Measurements from ENCODE around the gene NAPG.

The NAPG gene

DNA sequence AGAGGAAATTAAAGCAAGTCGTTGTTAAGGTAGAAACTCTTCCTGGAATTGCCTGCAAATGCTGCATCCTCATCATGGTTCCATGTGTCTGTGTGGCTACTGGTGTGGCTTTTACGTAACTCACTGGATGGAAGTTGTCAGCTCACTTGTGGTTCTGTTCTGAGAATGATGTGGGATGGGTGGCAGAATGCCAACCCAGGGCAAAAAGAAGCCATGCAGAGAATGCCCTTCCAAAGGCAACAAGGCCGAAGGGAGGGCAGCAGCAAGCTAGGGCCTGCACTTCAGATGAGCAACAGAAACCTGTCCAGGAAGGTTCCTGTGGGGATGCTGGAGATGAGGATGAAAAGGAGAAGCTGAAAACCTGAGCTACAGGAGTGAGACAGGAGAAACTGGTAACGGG lies 10.4 kb upstream of the NAPG start:
- no peak overlapping the region for H3K27ac Mint-ChIP-seq
- no peak overlapping the region for H3K4me3 Mint-ChIP-seq
- TF ChIP-seq, protein P1, sequence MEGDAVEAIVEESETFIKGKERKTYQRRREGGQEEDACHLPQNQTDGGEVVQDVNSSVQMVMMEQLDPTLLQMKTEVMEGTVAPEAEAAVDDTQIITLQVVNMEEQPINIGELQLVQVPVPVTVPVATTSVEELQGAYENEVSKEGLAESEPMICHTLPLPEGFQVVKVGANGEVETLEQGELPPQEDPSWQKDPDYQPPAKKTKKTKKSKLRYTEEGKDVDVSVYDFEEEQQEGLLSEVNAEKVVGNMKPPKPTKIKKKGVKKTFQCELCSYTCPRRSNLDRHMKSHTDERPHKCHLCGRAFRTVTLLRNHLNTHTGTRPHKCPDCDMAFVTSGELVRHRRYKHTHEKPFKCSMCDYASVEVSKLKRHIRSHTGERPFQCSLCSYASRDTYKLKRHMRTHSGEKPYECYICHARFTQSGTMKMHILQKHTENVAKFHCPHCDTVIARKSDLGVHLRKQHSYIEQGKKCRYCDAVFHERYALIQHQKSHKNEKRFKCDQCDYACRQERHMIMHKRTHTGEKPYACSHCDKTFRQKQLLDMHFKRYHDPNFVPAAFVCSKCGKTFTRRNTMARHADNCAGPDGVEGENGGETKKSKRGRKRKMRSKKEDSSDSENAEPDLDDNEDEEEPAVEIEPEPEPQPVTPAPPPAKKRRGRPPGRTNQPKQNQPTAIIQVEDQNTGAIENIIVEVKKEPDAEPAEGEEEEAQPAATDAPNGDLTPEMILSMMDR (IDR thresholded peaks at IDR 0.05; ENCODE audit: unreplicated experiment in 3 of 3), result no peak
- peaks cover 10% of the 10 kb centered on the region for H3K27me3 Mint-ChIP-seq (ENCODE audit: low read depth)
- peaks cover 52% of the 10 kb centered on the region for H3K4me1 Mint-ChIP-seq
- peaks cover 2% of the 10 kb centered on the region for H3K9me3 Mint-ChIP-seq
- H3K36me3 Mint-ChIP-seq (ENCODE audit: low read depth), result no peaks in the 10 kb centered on the region

DNA sequence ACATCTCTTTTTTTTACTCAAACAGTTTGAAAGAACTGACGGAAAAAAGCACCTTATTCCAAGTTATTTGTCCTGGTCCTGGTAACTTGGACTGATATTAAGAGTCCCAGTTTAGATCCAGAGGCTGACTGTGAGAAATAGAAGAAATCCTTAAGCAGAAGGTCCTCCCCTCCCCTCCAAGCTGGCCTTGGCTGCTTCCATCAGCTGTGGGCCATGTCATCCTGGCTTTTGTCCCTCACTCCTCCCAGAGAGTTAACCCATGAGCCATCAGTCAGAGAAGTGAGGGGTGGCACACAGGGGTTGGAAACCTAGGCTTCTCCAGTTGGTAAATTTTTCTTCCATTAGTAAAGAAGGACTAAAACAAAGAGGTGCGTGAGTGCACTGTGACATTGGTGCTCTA lies 9.7 kb upstream of the NAPG start:
- TF ChIP-seq, protein P1 (IDR thresholded peaks at IDR 0.05; ENCODE audit: unreplicated experiment in 3 of 3), result no peak
- Mint-ChIP-seq H3K27me3 (ENCODE audit: low read depth) (peaks cover 10% of the 10 kb centered on the region), H3K36me3 (ENCODE audit: low read depth) (no peaks in the 10 kb centered on the region), H3K27ac (peak overlapping the region in 2 of 3 experiments; percentile 12 to 28), H3K4me3 (no peak overlapping the region), H3K9me3 (peaks cover 2% of the 10 kb centered on the region), H3K4me1 (peaks cover 51% of the 10 kb centered on the region)

DNA sequence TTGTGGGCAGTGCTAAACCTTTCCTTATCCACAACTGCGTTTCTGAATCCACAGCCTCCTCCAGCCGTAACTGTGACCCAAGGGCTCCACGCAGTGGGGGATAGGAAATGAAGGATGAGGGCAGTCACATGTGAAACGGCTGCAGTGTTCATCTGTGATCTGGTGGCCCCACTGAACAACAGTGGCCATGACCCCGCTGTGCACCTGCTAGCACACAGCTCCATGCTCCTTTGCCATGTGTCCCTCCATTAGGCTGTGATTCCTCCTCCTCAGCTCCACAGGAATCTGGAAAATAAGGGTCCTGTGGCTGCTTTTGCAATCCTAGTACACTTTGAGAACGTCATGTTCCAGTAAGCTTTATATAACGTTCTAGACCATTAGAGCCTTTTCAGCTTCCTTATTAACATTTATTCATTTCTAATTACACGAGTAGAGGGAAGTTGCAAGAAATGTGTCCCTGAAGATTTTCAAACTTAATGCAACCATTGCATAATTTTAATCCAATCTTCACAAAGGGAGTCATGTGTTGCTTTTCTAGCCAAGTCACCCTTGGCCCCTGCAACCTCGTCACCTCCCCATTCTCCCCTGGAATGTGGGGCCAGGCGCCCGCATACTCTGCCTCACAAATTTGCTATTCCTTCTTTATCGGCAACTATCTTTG lies 7.1 kb upstream of the NAPG start:
- Mint-ChIP-seq H3K36me3 (ENCODE audit: low read depth) (no peaks in the 10 kb centered on the region), H3K27me3 (ENCODE audit: low read depth) (peaks cover 5% of the 10 kb centered on the region), H3K9me3 (peaks cover 2% of the 10 kb centered on the region)

DNA sequence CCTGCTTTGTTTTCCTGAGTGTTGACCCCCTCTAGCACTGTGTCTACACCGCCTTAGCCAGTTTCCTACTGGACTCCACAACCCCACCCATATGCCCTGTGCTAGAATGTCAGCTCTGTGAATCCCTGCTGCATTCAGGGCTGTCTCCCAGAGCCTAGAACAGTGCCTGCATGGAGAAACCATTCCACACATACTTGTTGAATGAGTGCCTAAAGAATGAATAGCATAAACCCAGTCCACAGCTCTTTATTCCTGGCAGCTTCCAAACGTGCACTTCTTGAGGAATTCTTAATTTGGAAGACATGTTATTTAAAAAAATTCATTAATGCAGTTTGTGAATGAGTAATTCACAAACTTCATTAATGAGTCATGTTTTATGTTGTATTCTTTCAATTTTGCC lies 6.5 kb upstream of the NAPG start:
- peaks cover 5% of the 10 kb centered on the region for H3K27me3 Mint-ChIP-seq (ENCODE audit: low read depth)
- peaks cover 2% of the 10 kb centered on the region for H3K9me3 Mint-ChIP-seq
- TF ChIP-seq, protein P1 (IDR thresholded peaks at IDR 0.05; ENCODE audit: unreplicated experiment in 3 of 3), result no peak
- no peaks in the 10 kb centered on the region for H3K36me3 Mint-ChIP-seq (ENCODE audit: low read depth)
- peak overlapping the region in 2 of 3 experiments; percentile 52 to 82 for H3K27ac Mint-ChIP-seq
- H3K4me1 Mint-ChIP-seq, result peaks cover 41% of the 10 kb centered on the region
- H3K4me3 Mint-ChIP-seq, result no peak overlapping the region

More for the DNA sequence above, 7.1 kb upstream of the NAPG start:
- TF ChIP-seq, protein P1 (IDR thresholded peaks at IDR 0.05; ENCODE audit: unreplicated experiment in 3 of 3), result peak; percentile 47 to 57 (median 47)
- peak overlapping the region in 1 of 3 experiments; percentile 20 for H3K4me3 Mint-ChIP-seq
- peaks cover 44% of the 10 kb centered on the region for H3K4me1 Mint-ChIP-seq
- H3K27ac Mint-ChIP-seq, result peak overlapping the region; percentile 23 to 82 (median 59)

DNA sequence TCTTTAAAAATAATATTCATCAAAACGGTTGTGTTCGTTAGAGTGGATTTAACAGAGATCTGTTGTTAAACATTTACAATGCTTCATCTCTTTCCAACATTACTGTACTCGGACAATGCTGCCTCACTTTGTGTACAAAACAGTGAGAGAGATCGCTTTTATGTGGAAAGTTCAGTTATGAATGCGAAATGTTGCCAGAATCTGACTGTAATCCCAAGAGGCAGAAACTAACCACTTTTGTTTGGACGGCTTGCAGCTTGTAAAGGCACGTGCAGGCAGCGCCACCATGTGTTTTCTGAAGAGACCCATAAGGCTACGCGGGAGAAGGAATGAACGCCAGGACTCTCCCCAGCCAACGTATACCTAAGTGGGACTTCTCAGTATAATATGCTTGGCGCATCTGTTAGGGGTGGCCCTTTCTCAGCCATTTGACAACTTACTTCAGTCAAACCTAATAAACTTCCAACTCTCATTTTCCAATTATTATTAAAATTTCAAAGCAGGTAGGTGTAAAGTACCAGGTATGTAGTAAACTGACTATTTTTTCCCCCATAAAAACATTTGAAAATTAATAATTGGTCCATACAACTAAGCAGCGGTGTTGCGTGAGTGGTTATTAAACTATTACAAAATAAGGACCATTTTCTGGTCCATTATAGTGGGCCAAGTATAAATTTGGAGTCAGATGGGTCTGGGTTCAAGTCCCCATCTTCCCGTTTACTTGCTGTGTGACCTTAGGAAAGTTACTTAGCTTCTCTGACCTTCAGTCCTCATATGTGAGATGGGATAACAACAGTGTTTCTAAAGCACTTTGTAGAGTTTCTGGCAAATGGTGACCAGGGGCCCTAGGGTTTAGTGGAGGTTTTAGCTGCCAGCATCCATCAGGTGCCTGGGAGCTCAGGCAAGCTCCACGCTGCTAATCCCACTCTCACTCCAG lies 5.6 kb upstream of the NAPG start:
- Mint-ChIP-seq H3K4me3 (peak overlapping the region in 1 of 3 experiments; percentile 27), H3K4me1 (peaks cover 45% of the 10 kb centered on the region), H3K27me3 (ENCODE audit: low read depth) (peaks cover 5% of the 10 kb centered on the region), H3K9me3 (peaks cover 2% of the 10 kb centered on the region), H3K27ac (peak overlapping the region in 2 of 3 experiments; percentile 52 to 82), H3K36me3 (ENCODE audit: low read depth) (no peaks in the 10 kb centered on the region)
- TF ChIP-seq, protein P1 (IDR thresholded peaks at IDR 0.05; ENCODE audit: unreplicated experiment in 3 of 3), result peak; percentile 86 to 96 (median 91)
